ENCODE measurements around the gene FAM219B. TPM values are rescaled to one million over a fixed set of nuclear protein-coding genes. Genes with fewer than 3 reads are reported as not detected.
"Not testable (repeated sequence)": the region's sequence is repeated elsewhere in the genome, so short reads cannot be mapped to it uniquely, and the experiment has no call there.

The FAM219B gene
- total RNA-seq, 2 experiments from 2014 or later, result 63.0 to 70.1 TPM

DNA sequence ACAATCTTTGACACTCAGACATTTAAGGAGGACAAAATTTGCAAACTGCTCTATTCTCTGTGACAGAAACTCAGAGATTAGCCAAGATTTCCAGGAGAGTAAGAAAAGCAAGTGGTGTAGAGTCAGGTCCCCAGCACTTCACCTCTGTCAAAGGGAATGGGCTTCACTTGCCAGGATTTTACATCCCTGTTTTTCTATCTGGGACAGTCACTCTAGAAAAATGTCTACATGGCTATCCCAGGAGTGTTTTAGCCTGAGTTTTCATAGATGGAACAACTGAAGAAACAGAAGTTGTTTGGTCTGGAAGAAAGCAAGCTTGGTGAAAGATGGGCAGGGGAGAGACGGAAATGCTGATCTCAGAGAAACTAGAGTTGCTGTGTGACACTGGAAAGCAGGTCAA is 3.0 kb downstream of the FAM219B start:
- H3K4me1 Mint-ChIP-seq (ENCODE audit: low read depth), result peaks cover 34% of the 10 kb centered on the region
- DNase-seq, result no peak
- CTCF ChIA-PET, result interaction anchor here (0.8 to 9.1 kb wide), 9 partner anchors 22 to 269 kb away, joined by 3 to 103 read pairs (median 10); partner anchors contain the start of gene ULK3
- H3K4me3 Mint-ChIP-seq, result no peak overlapping the region
- POLR2A ChIA-PET, result interaction anchor here (1.2 kb wide), 1 partner anchor 34 kb away, joined by 3 read pairs; no protein-coding TSS in a partner anchor
- peak overlapping the region; percentile 40 for H3K27ac Mint-ChIP-seq
- H3K27me3 Mint-ChIP-seq, result no peaks in the 10 kb centered on the region
- intact Hi-C loops (cut with micrococcal nuclease), result no loop called here
- peaks cover 28% of the 10 kb centered on the region for H3K36me3 Mint-ChIP-seq
- no peaks in the 10 kb centered on the region for H3K9me3 Mint-ChIP-seq

GRCh38 chr15:74902295-74903075 is 4.2 kb downstream of the FAM219B start:
- no peak for DNase-seq
- Mint-ChIP-seq H3K27ac (no peak overlapping the region), H3K4me1 (ENCODE audit: low read depth) (peaks cover 31% of the 10 kb centered on the region), H3K9me3 (no peaks in the 10 kb centered on the region), H3K36me3 (peaks cover 28% of the 10 kb centered on the region), H3K27me3 (no peaks in the 10 kb centered on the region), H3K4me3 (no peak overlapping the region)
- POLR2A ChIA-PET, result interaction anchor here (0.7 to 2.2 kb wide), 6 partner anchors 9 to 125 kb away, joined by 3 to 5 read pairs (median 3); partner anchors contain the start of genes SCAMP2 and ULK3
- CTCF ChIA-PET, result interaction anchor here (0.5 to 9.1 kb wide), 54 partner anchors 10 to 663 kb away, joined by 3 to 103 read pairs (median 5); partner anchors contain the start of genes C15orf39, COX5A, CPLX3 and CSK
- intact Hi-C loops (cut with micrococcal nuclease), result no loop called here

DNA sequence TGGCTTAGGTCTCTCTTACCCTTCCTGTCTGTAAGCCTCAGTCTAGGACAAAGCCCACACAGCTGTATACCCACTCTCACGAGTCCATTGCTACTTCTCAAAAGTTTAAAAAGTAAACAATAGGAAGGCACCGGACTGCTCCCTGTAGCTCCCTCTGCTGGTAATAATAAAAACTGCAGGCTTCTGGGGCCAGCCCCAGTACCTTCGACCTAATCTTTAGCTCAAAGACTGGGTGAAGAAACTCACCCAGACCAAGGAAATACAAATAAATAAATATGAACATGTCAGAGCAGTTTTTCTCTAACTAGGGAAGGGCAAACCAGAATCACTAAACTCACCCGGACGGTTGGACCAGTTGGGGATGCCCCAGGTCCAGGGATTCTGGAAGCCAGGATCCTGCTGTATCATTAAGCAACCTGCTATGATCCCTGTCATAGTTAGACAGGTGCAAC is 5.0 kb downstream of the FAM219B start:
- intact Hi-C loops (cut with micrococcal nuclease), result loop anchor here (1.0 kb wide), 1 partner anchor 8 kb away; no protein-coding TSS in a partner anchor
- peaks cover 29% of the 10 kb centered on the region for H3K36me3 Mint-ChIP-seq

GRCh38 chr15:74897300-74897701 is 9.3 kb downstream of the FAM219B start:
- no peaks in the 10 kb centered on the region for H3K9me3 Mint-ChIP-seq
- H3K36me3 Mint-ChIP-seq, result peaks cover 27% of the 10 kb centered on the region
- H3K27ac Mint-ChIP-seq, result peak overlapping the region; percentile 28
- ChIA-PET POLR2A (interaction anchor here (1.2 to 2.1 kb wide), 3 partner anchors 9 to 53 kb away, joined by 4 to 10 read pairs (median 4); partner anchors contain the start of gene FAM219B), CTCF (interaction anchor here (1.0 to 3.1 kb wide), 3 partner anchors 9 to 128 kb away, joined by 3 to 12 read pairs (median 5); partner anchors contain the start of gene FAM219B)
- no peaks in the 10 kb centered on the region for H3K27me3 Mint-ChIP-seq
- H3K4me1 Mint-ChIP-seq (ENCODE audit: low read depth), result peaks cover 23% of the 10 kb centered on the region
- no peak for DNase-seq
- no peak overlapping the region for H3K4me3 Mint-ChIP-seq
- intact Hi-C loops (cut with micrococcal nuclease), result no loop called here

More for the DNA sequence above, 5.0 kb downstream of the FAM219B start:
- DNase-seq, result peak; percentile 73
- ChIA-PET CTCF (interaction anchor here (0.6 to 9.1 kb wide), 56 partner anchors 9 to 412 kb away, joined by 3 to 103 read pairs (median 5); partner anchors contain the start of genes C15orf39, COX5A, CPLX3 and CSK), POLR2A (interaction anchor here (0.7 to 2.2 kb wide), 7 partner anchors 8 to 124 kb away, joined by 3 to 5 read pairs (median 3); partner anchors contain the start of genes SCAMP2 and ULK3)
- no peaks in the 10 kb centered on the region for H3K9me3 Mint-ChIP-seq
- no peak overlapping the region for H3K27ac Mint-ChIP-seq
- H3K27me3 Mint-ChIP-seq, result no peaks in the 10 kb centered on the region
- peaks cover 27% of the 10 kb centered on the region for H3K4me1 Mint-ChIP-seq (ENCODE audit: low read depth)
- no peak overlapping the region for H3K4me3 Mint-ChIP-seq

GRCh38 chr15:74896316-74896715 is 10.3 kb downstream of the FAM219B start:
- H3K27ac Mint-ChIP-seq, result no peak overlapping the region
- H3K4me1 Mint-ChIP-seq (ENCODE audit: low read depth), result peaks cover 23% of the 10 kb centered on the region
- H3K4me3 Mint-ChIP-seq, result no peak overlapping the region
- intact Hi-C loops (cut with micrococcal nuclease), result no loop called here
- no peak for DNase-seq
- no peaks in the 10 kb centered on the region for H3K9me3 Mint-ChIP-seq
- peaks cover 29% of the 10 kb centered on the region for H3K36me3 Mint-ChIP-seq
- H3K27me3 Mint-ChIP-seq, result no peaks in the 10 kb centered on the region
- POLR2A ChIA-PET, result interaction anchor here (2.1 kb wide), 1 partner anchor 10 kb away, joined by 10 read pairs; the partner anchor contains the start of gene FAM219B
- CTCF ChIA-PET, result interaction anchor here (1.3 to 3.1 kb wide), 2 partner anchors 10 to 109 kb away, joined by 3 to 12 read pairs; partner anchors contain the start of gene FAM219B

DNA sequence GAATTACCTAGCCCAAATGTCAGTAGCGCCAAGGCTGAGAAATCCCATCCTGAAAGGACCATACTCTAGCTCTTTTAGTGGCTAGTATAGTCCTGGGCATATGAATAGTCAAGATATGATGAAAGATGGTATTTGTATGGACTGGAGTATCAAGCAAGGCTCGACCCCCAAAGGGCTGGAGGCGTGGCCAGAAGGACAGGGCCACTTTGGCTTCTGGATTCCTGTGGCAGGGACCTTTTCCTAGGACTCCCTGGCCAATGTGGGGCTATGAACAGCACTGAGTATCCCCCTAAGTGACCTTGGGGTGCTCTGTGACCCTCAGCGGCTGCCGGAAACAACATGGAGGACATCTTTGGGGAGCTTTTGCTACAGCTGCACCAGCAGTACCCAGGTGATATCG is 10.8 kb downstream of the FAM219B start:
- CTCF ChIA-PET, result interaction anchor here (1.3 to 3.1 kb wide), 2 partner anchors 10 to 108 kb away, joined by 3 to 12 read pairs; partner anchors contain the start of gene FAM219B

DNA sequence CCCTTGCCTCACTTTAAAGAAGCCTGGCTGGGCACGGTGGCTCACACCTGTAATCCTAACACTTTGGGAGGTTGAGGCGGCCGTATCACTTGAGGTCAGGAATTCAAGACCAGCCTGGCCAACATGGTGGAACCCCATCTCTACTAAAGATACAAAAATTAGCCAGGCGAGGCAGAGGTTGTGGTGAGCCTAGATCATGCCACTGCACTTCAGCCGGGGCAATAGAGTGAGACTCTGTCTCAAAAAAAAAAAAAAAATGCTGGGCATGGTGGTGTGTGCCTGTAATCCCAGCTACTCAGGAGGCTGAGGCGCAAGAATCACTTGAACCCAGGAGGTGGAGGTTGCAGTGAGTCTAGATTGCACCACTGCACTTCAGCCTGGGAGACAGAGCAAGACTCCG is 12.3 kb downstream of the FAM219B start:
- H3K4me3 Mint-ChIP-seq, H3K9me3 Mint-ChIP-seq, DNase-seq, H3K27me3 Mint-ChIP-seq, H3K27ac Mint-ChIP-seq: not testable (repeated sequence)
- H3K4me1 Mint-ChIP-seq (ENCODE audit: low read depth), result peaks cover 36% of the 10 kb centered on the region
- POLR2A ChIA-PET, result interaction anchor here (1.2 kb wide), 1 partner anchor 8 kb away, joined by 5 read pairs; no protein-coding TSS in a partner anchor
- intact Hi-C loops (cut with micrococcal nuclease), result loop anchor here (5.0 kb wide), 2 partner anchors 52 to 107 kb away; partner anchors contain the start of gene ULK3
- H3K36me3 Mint-ChIP-seq, result peaks cover 22% of the 10 kb centered on the region
- CTCF ChIA-PET, result interaction anchor here (0.6 to 3.9 kb wide), 3 partner anchors 7 to 169 kb away, joined by 3 to 32 read pairs (median 5); partner anchors contain the start of gene CYP1A1

More for the DNA sequence above, 10.8 kb downstream of the FAM219B start:
- Mint-ChIP-seq H3K9me3 (no peaks in the 10 kb centered on the region), H3K27ac (no peak overlapping the region), H3K36me3 (peaks cover 28% of the 10 kb centered on the region), H3K27me3 (no peaks in the 10 kb centered on the region), H3K4me3 (no peak overlapping the region), H3K4me1 (ENCODE audit: low read depth) (peaks cover 27% of the 10 kb centered on the region)
- DNase-seq, result no peak
- intact Hi-C loops (cut with micrococcal nuclease), result no loop called here
- POLR2A ChIA-PET, result no interaction called here

GRCh38 chr15:74893627-74894026 is 13.0 kb downstream of the FAM219B start:
- DNase-seq, result peak; percentile 47

DNA sequence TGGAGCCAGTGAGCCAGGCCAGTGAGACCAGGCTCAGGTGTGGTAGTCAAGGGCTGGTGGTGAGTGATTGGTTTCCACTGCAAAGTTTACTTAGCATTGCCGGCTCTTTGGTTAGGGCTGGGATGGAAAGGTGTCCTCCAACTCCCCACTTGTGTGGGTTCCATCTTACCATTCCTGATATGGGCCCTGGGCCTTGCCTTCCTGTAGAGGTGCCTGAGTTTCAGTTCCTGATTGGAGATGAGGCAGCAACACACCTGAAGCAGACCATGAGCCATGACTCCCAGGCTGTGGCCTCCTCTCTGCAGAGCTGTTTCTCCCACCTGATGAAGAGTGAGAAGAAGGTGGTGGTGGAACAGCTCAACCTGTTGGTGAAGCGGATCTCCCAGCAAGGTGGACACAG is 13.7 kb downstream of the FAM219B start:
- Mint-ChIP-seq H3K4me3 (no peak overlapping the region), H3K27me3 (no peaks in the 10 kb centered on the region), H3K4me1 (ENCODE audit: low read depth) (peaks cover 44% of the 10 kb centered on the region), H3K27ac (peak overlapping the region; percentile 80), H3K9me3 (no peaks in the 10 kb centered on the region), H3K36me3 (peaks cover 22% of the 10 kb centered on the region)
- ChIA-PET CTCF (interaction anchor here (3.9 kb wide), 1 partner anchor 9 kb away, joined by 32 read pairs; no protein-coding TSS in a partner anchor), POLR2A (interaction anchor here (1.0 to 2.0 kb wide), 4 partner anchors 9 to 29 kb away, joined by 3 to 8 read pairs (median 5); partner anchors contain the start of gene FAM219B)
- intact Hi-C loops (cut with micrococcal nuclease), result loop anchor here (1.0 to 5.0 kb wide), 3 partner anchors 8 to 106 kb away; partner anchors contain the start of gene ULK3
- no peak for DNase-seq

More at GRCh38 chr15:74893627-74894026, 13.0 kb downstream of the FAM219B start:
- ChIA-PET CTCF (interaction anchor here (0.7 to 3.9 kb wide), 4 partner anchors 8 to 57 kb away, joined by 3 to 32 read pairs (median 4); partner anchors contain the start of gene FAM219B), POLR2A (interaction anchor here (1.0 to 2.0 kb wide), 4 partner anchors 8 to 29 kb away, joined by 3 to 8 read pairs (median 5); partner anchors contain the start of gene FAM219B)
- peak overlapping the region; percentile 80 for H3K27ac Mint-ChIP-seq
- H3K27me3 Mint-ChIP-seq, result no peaks in the 10 kb centered on the region
- no peak overlapping the region for H3K4me3 Mint-ChIP-seq
- intact Hi-C loops (cut with micrococcal nuclease), result loop anchor here (1.0 to 5.0 kb wide), 3 partner anchors 8 to 106 kb away; partner anchors contain the start of gene ULK3
- H3K36me3 Mint-ChIP-seq, result peaks cover 22% of the 10 kb centered on the region
- H3K9me3 Mint-ChIP-seq, result no peaks in the 10 kb centered on the region
- peaks cover 43% of the 10 kb centered on the region for H3K4me1 Mint-ChIP-seq (ENCODE audit: low read depth)

DNA sequence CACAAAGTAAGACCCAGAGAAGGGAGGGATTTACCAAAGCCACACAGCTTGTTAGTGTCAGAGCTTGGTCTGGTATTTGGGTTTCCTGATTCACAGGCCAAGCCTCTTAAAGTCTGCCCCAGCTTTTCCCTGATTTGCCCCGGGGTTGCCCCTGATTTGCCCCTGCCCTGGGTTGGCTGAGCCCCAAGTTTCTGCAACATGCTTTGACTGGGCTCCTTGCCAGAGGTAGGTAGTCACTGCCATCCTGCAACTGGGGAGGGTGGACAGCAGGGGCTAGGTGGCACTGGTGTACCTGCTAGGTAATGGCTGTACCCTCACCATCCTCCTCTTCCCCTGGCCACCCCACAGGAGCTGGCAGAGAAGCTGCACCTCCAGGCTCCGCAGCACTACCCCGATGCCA is 14.3 kb downstream of the FAM219B start:
- ChIA-PET POLR2A (interaction anchor here (2.0 kb wide), 1 partner anchor 22 kb away, joined by 8 read pairs; no protein-coding TSS in a partner anchor), CTCF (interaction anchor here (1.6 to 3.9 kb wide), 2 partner anchors 9 to 14 kb away, joined by 7 to 32 read pairs; partner anchors contain the start of gene FAM219B)
- peaks cover 44% of the 10 kb centered on the region for H3K4me1 Mint-ChIP-seq (ENCODE audit: low read depth)
- DNase-seq, result peak; percentile 33
- peaks cover 22% of the 10 kb centered on the region for H3K36me3 Mint-ChIP-seq
- no peaks in the 10 kb centered on the region for H3K9me3 Mint-ChIP-seq
- intact Hi-C loops (cut with micrococcal nuclease), result loop anchor here (5.0 kb wide), 2 partner anchors 50 to 105 kb away; partner anchors contain the start of gene ULK3
- peak overlapping the region; percentile 80 for H3K27ac Mint-ChIP-seq
- H3K4me3 Mint-ChIP-seq, result no peak overlapping the region
- no peaks in the 10 kb centered on the region for H3K27me3 Mint-ChIP-seq

DNA sequence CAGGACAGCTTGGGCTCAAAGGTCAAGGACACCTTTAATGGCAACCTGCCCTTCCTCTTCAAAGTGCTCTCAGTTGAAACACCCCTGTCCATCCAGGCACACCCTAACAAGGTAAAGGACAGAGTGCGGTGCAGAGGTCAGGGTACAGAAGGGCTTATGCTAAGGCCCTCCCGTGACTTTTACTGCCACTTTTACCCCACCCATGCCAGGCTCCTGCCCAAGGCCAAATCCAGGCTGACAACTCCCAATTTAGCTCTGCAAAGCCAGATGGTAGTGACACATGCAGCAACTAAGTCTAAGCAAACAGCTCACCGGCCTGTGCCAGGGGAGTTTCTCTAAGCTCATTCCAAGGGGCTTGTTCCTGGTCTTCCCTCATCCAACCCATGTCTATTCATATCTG is 15.2 kb downstream of the FAM219B start:
- no peak overlapping the region for H3K27ac Mint-ChIP-seq
- ChIA-PET POLR2A (interaction anchor here (0.8 kb wide), 1 partner anchor 10 kb away, joined by 5 read pairs; no protein-coding TSS in a partner anchor), CTCF (interaction anchor here (1.6 to 3.9 kb wide), 2 partner anchors 10 to 14 kb away, joined by 7 to 32 read pairs; partner anchors contain the start of gene FAM219B)
- peaks cover 44% of the 10 kb centered on the region for H3K4me1 Mint-ChIP-seq (ENCODE audit: low read depth)
- DNase-seq, result no peak
- H3K4me3 Mint-ChIP-seq, result peak overlapping the region; percentile 13
- no peaks in the 10 kb centered on the region for H3K9me3 Mint-ChIP-seq
- H3K27me3 Mint-ChIP-seq, result no peaks in the 10 kb centered on the region
- H3K36me3 Mint-ChIP-seq, result peaks cover 21% of the 10 kb centered on the region
- intact Hi-C loops (cut with micrococcal nuclease), result loop anchor here (5.0 kb wide), 2 partner anchors 49 to 104 kb away; partner anchors contain the start of gene ULK3
